SK-N-SH treated with all-trans-retinoic acid at 6 μM for 48 hours (cell line): Measurements from ENCODE around the gene GNS.

Experiments used
- ARNTL ChIP-seq: fragments of 450-650 bp; formaldehyde crosslinking; IDR thresholded peaks from 2 replicates; pipeline ENCODE4 v1.5.0; 2020; ENCODE audit warnings: low read depth, mild to moderate bottlenecking, moderate library complexity, borderline replicate concordance
- CREB5 ChIP-seq: fragments of 250-450 bp; sonication (Bioruptor Pico); IDR thresholded peaks from 2 replicates; pipeline ENCODE4 v1.5.1; 2020; ENCODE audit warnings: low read depth, mild to moderate bottlenecking, moderate library complexity
- CSRNP3 ChIP-seq: fragments of 250-450 bp; sonication (Bioruptor Pico); IDR thresholded peaks from 2 replicates; pipeline ENCODE4 v1.5.1; 2021; ENCODE audit warnings: mild to moderate bottlenecking, moderate library complexity
- GLIS3 ChIP-seq: fragments of 250-450 bp; sonication (Bioruptor Pico); IDR thresholded peaks from 2 replicates; pipeline ENCODE4 v1.5.0; 2020; ENCODE audit warnings: mild to moderate bottlenecking, moderate library complexity
- PATZ1 ChIP-seq: fragments of 250-450 bp; sonication (Bioruptor Pico); IDR thresholded peaks from 2 replicates; pipeline ENCODE4 v1.8.0; 2020; ENCODE audit warnings: mild to moderate bottlenecking, moderate library complexity, borderline replicate concordance
- PPARA ChIP-seq: fragments of 250-450 bp; sonication (Bioruptor Pico); IDR thresholded peaks from 2 replicates; pipeline ENCODE4 v1.5.0; 2020; ENCODE audit warnings: mild to moderate bottlenecking, borderline replicate concordance
- RARB ChIP-seq: fragments of 250-450 bp; sonication (Bioruptor Pico); IDR thresholded peaks from 2 replicates; pipeline ENCODE4 v1.8.0; 2021; ENCODE audit warnings: mild to moderate bottlenecking, moderate library complexity
- SNAI2 ChIP-seq: fragments of 250-450 bp; sonication (Bioruptor Pico); IDR thresholded peaks from 2 replicates; pipeline ENCODE4 v1.5.0; 2020; ENCODE audit warnings: mild to moderate bottlenecking, moderate library complexity
- ZFP3 ChIP-seq: fragments of 250-450 bp; sonication (Bioruptor Pico); IDR thresholded peaks from 2 replicates; pipeline ENCODE4 v1.5.0; 2020; ENCODE audit warnings: mild to moderate bottlenecking, moderate library complexity
- ZNF70 ChIP-seq: fragments of 450-650 bp; formaldehyde crosslinking; IDR thresholded peaks from 2 replicates; pipeline ENCODE4 v1.5.0; 2020; ENCODE audit warnings: mild to moderate bottlenecking, moderate library complexity

GRCh38 chr12:64714551-64714968 is 44.6 kb downstream of the GNS start:
- TF ChIP-seq ZNF70 (CRISPR knock-in tag) (no peak), CSRNP3 (CRISPR knock-in tag) (no peak), GLIS3 (CRISPR knock-in tag) (no peak), PPARA (CRISPR knock-in tag) (no peak), PATZ1 (CRISPR knock-in tag) (no peak), CREB5 (CRISPR knock-in tag) (no peak), ARNTL (CRISPR knock-in tag) (no peak), SNAI2 (no peak), ZFP3 (CRISPR knock-in tag) (no peak), RARB (CRISPR knock-in tag) (no peak)
